GM19043 (cell line): Measurements from ENCODE around the gene UNC45B.
"Not testable (repeated sequence)": the region's sequence is repeated elsewhere in the genome, so short reads cannot be mapped to it uniquely, and the experiment has no call there.

ENCODE experiments used
- ATAC-seq: cut with Tn5 transposase; IDR thresholded peaks from one replicate; pipeline ENCODE4 v1.9.1; 2021; ENCODE audit warnings: low read depth; ENCODE audit not compliant: unreplicated experiment

UNC45B gene

GRCh38 chr17:35213412-35213940 lies 65.9 kb downstream of the UNC45B start:
- no peak for ATAC-seq

DNA sequence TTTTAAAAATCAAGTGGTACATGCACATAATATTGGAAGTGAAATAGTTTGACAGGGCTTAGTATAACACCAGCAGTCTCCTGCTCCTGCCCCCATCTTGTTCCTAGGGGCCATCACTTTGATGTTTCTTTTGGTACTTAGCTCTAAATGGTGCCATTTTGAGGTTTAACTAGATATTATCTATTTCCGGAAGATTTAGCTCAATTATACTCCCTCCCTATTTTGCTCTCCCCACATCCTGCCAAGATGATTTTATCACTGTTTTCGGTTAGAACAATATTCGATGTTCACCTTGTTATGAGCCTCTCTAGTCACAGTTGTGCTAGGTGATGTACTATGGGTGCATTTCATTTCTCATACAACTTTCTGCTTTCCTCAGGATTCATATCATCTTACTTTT lies 66.6 kb downstream of the UNC45B start:
- no peak for ATAC-seq

- ATAC-seq = no peak
Observed at GRCh38 chr17:35214631-35215273, 67.1 kb downstream of the UNC45B start.

DNA sequence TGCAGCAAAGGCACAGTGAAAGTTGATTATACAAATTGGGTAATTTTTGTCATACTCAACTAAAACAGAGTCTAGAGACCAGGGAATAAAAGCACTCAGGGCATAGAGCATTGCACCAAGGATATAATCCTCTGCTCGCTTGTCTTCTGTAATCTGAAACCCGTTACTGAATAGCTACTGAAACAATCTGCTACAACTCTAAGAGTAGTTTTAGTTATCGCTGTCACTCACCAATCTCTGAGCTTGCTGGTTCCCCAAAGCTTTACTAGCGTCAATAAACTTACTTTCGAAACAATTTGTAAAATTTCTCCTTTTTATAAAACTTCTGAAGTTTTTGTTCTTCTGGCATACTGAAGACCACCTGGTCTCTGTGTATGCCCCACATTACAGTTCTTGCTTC lies 69.5 kb downstream of the UNC45B start:
- no peak for ATAC-seq

DNA sequence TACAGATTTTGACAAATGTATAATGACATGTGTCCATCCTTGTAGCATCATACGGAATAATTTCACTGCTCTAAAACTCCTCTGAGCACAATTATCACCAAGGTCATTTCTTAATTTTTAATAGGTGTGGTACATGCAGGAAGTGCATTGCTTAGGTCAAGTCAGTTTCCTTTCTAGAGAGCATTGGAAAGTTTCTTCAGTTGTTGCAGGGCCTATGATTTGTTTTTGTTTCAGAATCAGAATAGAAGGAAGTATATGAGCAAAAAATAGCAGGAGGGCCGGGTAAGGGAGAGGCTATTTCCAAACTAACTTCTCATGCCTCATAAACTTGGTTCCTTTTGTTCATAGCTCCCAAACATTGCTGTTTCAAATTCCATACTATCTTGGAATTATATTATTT lies 71.3 kb downstream of the UNC45B start:
- ATAC-seq = no peak

DNA sequence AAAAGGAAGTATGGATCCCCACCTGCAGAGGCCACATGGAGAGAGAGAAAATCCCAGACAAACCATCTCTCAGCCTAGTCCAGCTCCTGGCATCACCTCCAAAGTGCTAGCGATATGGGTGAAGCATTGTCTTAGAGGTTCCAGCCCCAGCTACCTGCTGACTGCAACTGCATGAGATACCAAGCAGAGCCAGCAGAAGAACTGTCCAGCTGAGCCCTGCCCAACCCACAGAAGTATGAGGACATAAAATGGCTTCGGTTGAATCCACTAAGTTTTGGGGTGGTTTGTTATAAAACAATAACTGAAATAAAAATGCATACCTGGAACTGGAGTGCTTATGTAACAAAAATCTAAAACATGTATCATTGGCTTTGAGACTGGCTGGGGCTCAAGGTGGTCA lies 74.8 kb downstream of the UNC45B start:
- no peak for ATAC-seq

DNA sequence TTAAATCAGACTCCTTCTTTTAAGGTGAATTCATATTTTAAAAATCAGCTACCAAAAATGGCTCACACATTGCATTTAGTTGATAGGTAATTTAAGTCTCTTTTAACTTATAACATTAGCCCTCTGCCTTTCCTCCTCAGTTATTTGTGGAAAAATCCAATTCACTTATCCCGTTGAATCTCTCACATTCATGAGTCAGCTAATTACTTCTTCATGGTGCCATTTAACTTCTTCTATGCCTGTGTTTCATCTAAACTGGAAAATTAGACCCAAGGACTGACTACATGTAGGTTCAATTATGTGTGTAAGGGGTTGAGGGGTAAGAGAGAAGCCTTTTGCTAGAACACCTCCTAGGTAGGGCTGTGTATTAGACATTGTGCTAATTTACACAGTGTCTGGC lies 76.8 kb downstream of the UNC45B start:
- ATAC-seq = no peak

GRCh38 chr17:35227546-35227945 lies 79.9 kb downstream of the UNC45B start:
- no peak for ATAC-seq

DNA sequence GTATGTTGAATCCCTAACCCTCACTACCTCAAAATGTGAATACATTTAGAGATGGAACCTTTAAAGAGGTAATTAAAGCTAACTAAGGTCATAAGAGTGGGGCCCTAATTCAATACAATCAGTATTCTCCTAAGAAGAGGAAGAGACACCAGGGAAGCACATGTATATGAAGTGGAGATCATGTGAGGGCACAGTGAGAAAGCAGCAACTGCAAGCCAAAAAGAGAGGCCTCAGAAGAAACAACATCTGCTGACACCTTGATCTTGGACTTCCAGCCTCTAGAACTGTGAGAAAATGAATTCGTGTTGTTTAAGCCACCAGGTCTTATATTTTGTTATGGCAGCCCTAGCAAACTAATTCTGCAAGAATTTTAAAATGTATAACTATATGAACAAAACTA lies 82.0 kb downstream of the UNC45B start:
- ATAC-seq = no peak

GRCh38 chr17:35234315-35234714 lies 86.7 kb downstream of the UNC45B start:
- ATAC-seq = not testable (repeated sequence)

DNA sequence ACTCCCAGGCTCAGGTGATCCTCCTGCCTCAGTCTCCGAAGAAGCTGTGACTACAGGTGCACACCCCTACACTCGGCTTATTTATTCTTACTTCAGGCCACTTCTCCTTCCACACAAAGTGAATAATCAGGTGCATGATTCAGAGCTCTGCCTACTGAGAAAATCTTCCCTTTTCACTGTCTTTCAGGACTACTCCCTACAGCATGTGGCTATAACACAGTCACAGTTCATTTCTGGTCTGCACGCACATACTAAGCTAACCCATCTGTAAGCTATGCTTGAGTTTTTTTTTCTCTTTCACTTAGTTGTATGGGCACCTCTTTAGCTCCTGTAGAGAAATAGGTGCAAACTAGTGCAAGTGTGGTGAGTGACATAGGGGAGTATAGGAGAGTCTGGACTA lies 87.7 kb downstream of the UNC45B start:
- no peak for ATAC-seq

DNA sequence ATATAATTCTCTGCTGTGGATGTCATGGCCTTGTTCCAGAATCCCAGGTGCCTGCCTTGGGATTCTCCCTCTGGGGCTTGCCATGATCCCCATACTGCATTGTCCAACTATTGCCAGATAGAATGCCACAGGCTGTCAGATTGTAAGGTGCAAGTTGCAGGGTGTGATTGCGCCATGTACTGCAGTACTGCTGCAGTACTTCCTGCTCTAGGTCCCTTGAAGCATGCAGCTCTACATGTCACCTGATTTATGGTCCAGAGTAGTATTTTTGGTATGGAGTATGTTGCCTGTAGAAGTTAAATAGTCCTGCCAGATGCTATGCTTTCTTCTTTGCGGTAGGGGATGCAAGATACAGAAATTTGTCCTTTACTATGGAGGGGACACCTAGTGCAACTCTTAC lies 88.3 kb downstream of the UNC45B start:
- no peak for ATAC-seq

- no peak for ATAC-seq
Observed at GRCh38 chr17:35236821-35237220, 89.2 kb downstream of the UNC45B start.

DNA sequence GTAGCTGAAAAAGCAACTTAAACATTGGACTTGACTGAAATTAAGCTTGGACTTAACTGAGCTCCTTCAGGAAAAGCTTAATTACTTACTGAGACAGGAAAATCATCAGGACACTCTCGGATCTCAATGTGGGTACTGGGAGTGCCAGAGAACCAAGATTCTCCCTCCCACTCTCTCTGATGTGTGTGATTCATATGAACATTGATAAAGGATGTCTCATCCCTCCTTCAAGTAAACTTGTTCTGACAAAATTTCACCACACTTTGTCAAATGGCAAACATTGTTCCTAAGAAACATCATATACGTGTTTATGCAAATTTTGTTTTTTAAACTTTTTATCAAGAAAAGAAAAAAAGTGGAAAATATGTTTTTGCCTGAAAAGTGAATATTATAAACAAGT lies 91.2 kb downstream of the UNC45B start:
- no peak for ATAC-seq
